Activated CD4-positive, alpha-beta T cell treated with anti-CD3 and anti-CD28 coated beads for 48 hours (primary cell): Measurements from ENCODE around the gene RPUSD2.

Experiments used
- DNase-seq: peaks from one replicate; pipeline ENCODE4 v3.0.0-alpha.2; 2020

RPUSD2 gene, protein sequence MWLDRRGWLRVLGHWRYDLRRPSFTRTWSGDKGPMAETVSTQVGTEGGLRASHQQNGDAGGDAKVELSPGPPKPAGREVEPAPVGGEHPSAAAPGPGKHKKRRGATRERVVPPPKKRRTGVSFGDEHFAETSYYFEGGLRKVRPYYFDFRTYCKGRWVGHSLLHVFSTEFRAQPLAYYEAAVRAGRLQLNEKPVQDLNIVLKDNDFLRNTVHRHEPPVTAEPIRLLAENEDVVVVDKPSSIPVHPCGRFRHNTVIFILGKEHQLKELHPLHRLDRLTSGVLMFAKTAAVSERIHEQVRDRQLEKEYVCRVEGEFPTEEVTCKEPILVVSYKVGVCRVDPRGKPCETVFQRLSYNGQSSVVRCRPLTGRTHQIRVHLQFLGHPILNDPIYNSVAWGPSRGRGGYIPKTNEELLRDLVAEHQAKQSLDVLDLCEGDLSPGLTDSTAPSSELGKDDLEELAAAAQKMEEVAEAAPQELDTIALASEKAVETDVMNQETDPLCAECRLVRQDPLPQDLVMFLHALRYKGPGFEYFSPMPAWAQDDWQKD

DNA sequence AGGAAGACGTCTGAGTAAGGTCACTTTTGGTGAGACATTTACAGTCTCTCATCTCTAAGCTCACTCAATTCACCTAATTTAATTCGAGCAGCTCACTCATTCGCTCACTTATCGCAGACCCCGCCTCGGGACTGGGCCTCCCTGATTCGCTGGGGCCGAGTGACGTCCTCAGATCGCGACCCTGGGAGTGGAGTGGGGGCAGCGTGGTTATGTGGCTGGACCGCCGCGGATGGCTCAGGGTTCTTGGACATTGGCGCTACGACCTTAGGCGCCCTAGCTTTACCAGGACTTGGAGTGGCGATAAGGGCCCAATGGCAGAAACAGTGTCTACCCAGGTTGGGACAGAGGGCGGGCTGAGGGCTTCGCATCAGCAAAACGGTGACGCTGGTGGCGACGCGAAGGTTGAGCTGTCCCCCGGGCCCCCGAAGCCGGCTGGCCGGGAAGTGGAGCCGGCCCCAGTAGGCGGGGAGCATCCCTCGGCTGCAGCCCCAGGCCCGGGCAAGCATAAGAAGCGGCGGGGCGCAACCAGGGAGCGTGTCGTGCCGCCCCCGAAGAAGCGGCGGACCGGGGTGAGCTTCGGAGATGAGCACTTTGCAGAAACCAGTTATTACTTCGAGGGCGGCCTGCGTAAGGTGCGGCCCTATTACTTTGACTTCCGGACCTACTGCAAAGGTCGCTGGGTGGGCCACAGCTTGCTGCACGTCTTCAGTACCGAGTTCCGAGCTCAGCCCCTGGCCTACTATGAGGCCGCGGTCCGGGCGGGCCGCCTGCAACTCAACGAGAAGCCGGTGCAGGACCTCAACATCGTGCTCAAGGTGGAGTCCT lies at the start of gene RPUSD2:
TSS of gene RPUSD2 (plus strand) at position 171 of the 825 bp plus-strand sequence. CDS start at position 210, 39 bp downstream.
- peak; percentile 96 for DNase-seq

DNA sequence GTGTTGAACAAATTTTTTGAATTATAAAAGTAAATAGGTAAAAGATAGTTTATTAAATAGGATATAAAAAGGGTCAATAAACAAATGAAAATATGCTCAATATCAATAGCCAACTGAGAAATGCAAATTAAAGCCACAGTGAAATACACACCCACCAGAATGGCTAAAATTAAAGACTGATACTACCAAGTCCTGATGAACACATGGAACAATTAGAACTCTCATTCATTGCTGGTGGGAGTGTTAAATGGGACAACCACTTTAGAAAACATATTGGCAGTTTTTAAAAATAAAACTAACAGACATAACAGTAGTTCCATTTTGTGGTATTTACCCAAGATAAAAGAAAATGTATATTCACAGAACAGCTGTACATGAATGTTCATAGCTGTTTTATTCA lies 45.5 kb upstream of the RPUSD2 start:
- DNase-seq: no peak

DNA sequence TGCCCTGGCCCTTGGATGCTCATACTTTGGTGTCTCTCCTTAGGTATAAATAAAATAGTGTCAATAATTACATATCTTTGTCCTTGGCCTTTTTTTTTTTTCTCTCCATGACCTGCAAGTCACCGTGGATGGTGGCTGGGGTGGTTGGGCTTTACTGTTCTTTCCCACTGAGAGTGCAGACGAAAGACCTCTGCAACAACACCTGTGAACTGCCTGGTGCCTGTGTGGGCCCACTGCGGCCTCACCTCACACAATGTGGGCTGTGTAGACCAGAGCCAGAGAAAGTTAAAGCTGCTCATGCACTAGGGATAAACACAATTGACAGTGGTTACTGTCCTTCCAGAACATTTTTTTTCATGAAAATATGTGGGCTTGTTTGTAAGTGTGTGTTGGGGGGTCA lies 43.2 kb upstream of the RPUSD2 start:
- no peak for DNase-seq

DNA sequence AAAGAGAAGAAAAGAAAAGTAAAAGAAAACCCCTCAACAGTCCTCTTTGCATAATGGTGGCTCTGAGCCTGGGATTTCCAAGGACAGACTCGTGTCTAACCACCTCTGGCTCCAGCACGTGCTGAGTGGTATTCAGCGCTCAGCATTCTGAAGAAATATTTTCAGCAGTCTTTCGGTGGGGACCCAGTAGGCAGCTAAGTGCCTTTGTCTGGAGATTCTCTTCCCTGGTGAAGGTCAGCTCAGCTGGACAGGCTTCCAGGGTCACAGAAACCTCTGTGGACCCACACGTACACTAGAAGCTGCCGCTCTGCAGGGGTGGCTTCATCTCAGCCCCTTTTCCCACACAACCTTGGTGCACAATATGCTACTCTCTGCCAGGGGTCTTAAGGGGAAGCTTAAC lies 40.3 kb upstream of the RPUSD2 start:
- DNase-seq: no peak

DNA sequence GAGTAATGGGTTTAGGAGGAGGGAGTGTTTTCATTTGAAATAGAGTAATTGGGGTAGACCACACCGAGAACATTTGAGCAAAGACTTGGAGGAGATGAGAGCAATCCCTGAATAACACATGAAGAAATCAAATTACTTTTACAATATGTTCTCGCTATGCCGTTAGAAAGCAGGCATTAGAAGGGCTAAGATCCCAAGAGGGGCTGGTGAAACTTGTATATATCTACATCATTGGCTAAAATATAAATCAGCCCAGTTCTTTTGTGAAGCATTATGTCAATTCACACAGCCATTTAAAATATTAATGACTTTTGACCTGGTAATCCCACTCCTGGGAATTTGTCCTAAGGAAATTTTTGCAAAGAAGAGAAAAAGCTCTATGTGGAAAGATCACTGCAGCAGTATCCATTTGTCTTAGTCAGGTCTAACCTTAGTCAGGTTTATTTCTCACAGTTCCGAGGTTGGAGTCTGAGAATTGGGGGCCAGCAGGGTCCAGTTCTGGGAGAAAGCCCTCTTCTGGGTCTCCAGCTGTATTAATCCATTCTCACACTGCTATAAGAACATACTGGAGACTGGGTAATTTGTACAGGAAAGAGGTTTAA lies 35.2 kb upstream of the RPUSD2 start:
- DNase-seq: no peak

DNA sequence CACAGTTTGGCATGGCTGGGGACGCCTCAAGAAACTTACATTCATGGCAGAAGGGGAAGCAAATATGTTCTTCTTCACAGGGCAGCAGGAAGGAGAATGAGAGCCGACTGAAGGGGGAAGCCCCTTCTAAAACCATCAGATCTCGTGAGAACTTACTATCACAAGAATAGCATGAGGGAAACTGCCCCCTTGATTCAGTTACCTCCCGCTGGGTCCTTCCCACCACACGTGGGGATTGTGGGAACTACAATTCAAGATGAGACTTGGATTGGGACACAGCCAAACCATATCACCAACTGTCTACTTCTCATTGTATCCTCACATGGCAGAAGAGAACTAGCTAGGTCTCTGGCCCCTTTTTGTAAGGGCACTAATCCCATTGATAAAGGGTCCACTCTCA lies 34.7 kb upstream of the RPUSD2 start:
- DNase-seq: no peak

DNA sequence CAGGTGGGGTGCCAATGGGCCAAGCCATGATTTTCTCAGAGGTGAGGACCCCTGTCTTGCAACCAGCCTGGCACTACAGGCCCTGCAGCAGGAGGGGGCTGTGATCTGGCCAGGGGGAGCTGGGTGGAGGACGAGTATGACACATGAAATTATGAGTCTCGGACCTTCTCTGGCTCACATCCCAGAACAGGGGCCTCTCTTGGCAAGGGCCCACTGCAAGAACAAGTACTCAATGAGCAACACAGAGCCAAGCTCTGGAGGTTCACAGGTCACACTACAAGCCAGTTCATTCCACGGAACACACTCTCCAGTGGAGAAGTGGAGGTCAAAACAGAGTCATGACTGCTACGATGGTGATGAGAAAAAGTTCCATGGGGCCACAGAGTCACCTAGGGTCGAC lies 32.6 kb upstream of the RPUSD2 start:
- no peak for DNase-seq

DNA sequence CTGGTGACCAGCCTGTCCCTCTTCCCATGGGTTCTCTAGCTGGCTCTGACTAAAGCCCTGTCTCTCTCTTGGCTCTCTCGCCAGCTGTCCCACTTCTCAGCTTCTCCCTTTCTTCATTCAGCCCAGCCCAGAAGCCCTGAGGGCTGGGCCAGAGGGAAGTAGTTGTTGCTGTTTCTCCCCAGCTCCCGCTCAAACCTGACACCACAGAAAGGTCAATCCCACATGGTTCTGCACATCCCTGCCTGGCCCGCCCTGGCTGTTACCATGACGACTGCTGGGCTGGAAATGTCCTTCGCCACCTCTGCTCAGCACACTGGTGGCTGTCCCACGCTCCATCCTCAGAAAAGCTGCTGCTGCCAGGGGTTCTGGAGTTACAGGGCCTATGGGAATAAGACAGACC lies 30.1 kb upstream of the RPUSD2 start:
- no peak for DNase-seq

DNA sequence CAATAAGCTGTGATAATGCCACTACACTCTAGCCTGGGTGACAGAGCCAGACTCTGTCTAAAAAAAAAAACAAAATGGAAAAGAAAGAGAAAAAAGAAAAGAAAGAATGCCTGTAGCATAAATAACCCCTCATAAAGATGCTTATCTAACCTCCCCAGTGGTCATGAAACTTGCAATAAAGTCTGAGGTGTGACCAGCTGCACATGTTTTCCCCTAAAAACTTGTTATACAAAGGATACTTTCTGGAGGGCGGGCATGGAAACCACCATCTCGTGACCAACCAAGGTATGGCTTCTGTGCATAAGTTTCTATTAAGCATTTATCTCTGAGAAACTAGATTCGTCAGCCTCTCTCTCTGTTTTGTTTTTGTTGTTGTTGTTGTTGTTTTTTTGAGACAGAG lies 26.0 kb upstream of the RPUSD2 start:
- no peak for DNase-seq

DNA sequence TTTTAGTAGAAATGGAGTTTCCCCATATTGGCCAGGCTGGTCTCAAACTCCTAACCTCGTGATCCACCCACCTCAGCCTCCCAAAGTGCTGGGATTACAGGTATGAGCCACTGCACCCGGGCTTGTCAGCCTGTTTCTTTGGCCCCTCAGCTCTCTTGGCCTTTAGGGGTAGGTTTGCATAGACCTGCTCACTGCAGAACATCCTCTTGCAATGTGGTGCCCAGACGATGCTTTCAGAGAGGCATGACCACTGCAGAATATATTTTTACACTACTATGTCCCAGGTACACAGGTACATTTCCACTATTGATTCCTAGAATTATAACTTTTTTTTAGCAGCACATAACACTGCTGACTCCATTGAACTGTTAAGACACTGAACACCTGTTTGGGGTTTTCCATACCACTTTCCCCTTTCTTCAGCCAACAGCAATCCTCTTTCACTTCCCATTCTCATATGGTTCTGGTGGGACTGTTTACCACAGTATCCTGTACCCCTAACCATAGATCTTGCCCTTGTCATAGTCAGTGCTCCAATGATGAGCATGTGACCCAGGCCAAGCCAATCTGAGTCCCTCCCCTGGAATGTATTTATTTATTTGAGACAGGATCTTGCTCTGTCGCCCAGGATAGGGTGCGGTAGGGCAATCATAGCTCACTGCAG lies 25.3 kb upstream of the RPUSD2 start:
- no peak for DNase-seq

DNA sequence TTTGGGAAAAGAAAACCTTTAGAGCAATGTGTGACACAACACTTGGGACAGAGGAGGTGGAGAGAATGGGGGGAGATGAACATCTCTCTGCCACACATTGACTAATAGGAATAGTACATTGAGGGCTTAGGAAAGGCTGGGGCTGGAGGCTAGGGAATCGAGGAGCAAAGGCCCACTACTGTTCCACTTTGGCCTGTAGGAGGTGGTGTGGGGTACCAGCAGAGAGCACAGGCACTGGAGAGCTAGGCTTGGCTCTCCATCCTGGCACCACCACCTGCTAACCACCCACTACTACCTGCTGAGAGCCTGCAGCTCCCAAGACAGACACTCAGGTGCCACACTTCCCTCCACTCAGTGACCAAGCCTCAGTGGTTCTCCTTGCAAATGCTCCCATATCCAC lies 23.6 kb upstream of the RPUSD2 start:
- no peak for DNase-seq

DNA sequence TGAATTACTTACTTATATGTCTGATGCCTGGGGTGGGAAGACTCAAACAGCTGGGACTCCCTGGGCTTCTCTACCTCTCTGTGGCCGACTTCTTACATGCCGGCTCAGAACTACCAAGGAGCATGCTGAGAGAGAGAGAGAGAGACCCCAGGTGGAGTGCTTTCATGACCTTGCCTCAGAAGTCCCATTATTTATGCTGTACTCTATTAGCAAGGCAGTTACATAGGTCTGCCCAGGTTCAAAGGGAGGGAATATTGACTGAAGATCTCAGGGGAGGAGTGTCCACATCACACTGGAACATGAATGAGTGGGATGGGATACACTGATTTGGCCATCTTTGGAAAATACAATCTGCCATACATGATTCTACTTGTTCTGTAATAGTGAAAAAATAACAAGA lies 20.5 kb upstream of the RPUSD2 start:
- no peak for DNase-seq

DNA sequence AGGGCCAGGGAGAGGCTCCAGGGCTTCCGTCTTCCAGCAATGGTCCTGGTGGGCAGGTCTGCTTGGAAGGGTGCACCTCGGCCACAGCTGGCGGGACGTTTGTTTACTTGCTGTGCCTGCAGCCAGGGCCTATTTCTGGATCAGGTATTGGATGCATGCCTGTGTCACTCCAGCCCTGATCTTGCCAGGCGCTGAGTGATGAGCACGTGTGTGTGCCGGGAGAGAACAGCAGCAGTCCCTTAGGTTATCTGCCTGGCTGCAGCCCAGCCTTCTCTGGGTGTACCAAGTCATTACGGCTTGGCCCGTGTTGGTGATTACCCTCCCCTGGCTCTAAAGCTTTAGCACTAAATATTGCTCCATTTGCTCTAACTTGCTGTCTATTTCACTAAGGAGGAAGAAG lies 19.2 kb upstream of the RPUSD2 start:
- DNase-seq: no peak

DNA sequence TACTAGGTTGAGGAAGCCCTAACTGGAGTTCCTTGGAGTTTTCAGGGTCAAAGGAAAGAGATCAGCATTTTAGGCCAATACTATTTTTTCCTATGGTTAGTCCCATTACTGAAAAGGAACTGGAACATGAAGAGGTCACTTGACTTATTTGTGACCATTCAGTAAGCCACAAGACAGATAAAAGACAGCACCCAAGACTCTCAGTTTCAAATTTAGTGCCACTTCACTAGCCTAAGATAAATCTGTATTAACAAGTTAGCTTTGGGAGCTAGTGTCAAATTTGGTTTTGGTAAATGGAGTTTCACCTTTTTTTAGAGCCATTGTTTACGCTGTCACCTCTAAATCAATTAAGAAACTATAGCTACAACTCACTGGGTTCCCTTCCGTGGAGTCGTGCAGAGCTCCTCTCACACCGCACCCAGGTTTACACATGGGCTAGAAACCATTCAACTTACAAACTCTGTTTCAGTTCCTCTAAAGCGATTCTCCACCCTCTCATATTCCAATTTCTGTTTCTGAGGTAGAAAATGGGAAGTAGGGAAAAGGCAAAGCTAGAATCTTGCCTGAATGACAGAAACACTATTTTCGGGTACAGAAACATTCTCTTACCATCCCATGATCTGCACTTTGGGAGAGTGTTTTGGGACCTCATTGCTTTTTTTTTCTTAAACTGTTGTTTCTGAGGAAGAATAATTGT lies 18.6 kb upstream of the RPUSD2 start:
- DNase-seq: no peak

DNA sequence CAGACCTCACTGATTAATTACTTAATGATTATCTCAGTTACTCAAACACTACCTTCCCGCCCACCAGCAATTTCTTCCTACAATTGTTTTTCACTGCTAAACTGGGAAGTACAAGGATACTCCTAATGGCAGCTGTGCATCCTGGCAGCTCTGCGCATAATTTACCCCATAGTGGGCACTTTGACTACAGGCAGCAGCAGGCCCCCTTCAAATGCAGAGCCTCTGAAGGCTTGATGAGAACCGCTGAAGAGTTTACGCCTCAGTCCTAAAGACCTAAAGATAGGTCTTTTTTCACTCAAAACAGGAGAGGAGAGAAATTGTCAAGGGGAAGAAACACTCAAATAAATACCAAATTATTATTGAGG lies 15.0 kb upstream of the RPUSD2 start:
- no peak for DNase-seq

DNA sequence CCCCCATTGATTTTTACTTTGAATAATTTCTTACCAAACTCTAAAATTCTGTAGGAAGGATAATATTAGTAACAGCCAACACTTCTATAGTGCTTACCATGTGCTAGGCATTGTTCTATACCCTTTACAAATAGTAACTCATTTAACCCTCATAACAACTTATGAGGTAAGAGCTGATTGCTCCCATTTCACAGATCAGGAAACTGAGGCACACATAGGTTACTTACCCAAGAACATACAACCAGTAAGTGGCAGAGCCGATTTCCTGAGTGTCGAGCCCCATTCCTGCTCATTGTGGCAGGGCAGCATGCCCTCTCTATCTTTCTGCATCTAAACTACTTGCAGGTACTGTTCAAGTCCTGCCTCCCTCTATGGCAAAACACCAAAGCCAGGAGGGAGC lies 13.2 kb upstream of the RPUSD2 start:
- DNase-seq: no peak

DNA sequence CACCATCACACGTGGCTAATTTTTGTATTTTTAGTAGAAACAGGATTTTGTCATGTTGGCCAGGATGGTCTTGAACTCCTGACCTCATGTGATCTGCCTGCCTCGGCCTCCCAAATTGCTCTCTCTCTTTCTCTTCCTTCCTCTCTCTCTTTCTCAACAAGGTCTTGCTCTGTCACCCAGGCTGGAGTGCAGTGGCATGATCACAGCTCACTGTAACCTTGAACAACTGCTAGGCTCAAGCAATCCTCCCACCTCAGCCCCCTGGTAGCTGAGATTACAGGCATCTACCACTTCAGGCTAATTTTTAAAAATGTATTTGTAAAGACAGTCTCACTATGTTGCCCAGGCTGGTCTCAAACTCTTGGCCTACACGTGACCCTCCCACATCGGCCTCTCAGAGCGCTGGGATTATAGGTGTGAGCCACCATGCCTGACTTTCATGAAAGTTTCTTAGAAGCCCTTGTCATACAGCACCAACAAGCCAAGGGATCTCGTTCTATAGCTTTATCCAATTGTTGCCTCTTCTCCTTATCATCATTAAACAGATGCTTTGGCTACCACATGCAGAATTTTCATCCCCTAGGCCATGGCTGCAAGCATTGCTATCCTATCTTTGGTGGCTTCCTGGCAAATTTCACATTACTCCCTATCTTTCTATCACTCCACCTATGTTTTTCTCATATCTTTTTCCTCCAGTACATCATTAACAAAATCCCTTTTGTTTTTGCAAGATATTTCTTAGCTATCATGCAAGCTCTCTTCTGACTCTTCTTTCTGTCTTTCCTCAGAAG lies 10.0 kb upstream of the RPUSD2 start:
- DNase-seq: no peak

DNA sequence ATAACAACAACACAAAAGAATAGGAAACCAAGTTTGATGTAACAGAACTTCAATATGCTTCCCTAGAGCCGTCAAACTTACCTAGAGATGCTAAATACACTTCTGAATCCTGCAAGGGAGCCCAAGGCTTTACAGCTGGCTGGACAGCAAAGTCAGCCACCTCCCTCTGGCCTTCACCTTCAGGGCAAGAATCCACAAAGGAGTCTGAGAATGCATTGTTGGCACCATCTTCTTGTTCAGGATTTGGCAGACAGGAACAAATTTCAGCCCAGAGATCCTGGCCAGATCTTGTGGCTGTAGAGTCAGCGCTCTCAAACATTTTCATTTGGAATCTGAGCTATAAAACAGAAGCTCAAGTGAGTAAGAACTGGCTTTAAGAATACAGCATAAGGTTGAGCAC lies 6.4 kb upstream of the RPUSD2 start:
- DNase-seq: no peak

DNA sequence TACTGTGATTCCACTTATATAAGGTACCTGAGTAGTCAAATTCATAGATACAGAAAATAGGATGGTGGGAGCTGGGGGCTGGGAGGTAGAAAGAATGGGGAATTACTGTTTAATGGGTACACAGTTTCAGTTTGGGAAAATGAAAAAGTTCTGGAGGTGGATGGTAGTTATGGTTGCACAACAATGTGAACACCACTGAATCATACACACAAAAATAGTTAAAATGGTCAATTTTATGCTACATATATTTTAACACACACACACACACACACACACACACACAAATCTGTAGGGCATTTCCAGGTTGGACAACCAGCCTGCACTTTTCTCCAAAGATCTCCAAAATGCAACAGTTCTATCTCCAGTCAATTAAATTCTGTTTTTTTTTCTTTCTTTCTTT lies 5.7 kb upstream of the RPUSD2 start:
- DNase-seq: no peak

DNA sequence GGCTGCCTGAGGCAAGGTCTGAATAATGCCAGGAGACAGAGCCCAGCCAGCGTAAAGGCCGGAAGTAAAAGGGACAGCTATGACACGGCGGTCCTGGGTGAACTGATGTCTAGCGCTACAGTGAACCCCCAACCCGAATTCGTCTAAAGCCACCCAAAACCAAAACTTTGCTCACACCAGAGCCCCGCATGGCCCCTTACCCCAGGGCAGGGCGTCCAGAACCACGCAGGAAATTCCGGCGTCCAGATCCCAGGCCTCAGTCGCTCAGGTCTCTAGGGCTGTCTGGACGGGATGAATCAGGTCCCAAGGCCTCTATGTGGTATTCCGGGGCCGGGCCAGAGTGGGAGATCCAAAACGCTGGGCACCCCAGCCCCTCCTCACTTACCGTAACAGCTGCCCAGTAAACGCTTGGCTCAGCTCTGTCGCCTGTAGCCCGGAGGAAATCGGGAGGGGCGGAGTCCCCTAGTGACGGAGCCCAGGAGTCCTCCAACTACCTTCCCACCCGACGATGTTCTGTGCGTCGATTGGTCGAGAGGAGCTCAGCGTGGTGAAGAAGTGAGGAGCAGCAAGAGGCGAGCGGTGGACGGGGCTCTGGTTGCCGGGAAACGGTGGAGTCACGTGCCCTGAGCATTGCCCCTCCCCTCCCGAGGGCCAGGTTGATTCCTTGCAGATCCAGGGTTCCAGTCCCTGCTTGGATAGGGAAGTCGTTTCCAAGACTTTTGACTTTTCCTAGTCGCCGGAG lies 4.3 kb upstream of the RPUSD2 start, which contains the start of gene CCDC32:
TSS of gene CCDC32 (minus strand) at position 452 of the 742 bp plus-strand sequence. CDS start 2,027 bp downstream, outside the sequence.
- DNase-seq: peak; percentile 97
